H1 (cell line): ENCODE data around the gene GAS7. TPM values are rescaled to one million over a fixed set of nuclear protein-coding genes. Genes with fewer than 3 reads are reported as not detected.

Experiments
- CTCF ChIA-PET: fragments of 300-600 bp; sonication (Branson Sonifier 250); formaldehyde crosslinking; loops from one replicate; lab custom pipeline; 2021; ENCODE audit not compliant: partially characterized antibody; lab: Charles Lee
- POLR2A ChIA-PET: fragments of 300-600 bp; sonication (Branson Sonifier 250); formaldehyde crosslinking; loops from one replicate; lab custom pipeline; 2021; ENCODE audit warnings: inconsistent platforms; ENCODE audit not compliant: partially characterized antibody; lab: Charles Lee
- DNase-seq, 2 experiments: peaks; one replicate each; pipeline versions ENCODE4 v3.0.0 to v3.0.0-alpha.2; 2010 to 2022; ENCODE audit warnings: low spot score in 2 of 2, low read depth in 1 of 2, mixed read lengths in 1 of 2
- FAIRE-seq: peaks from 2 replicates; lab custom pipeline; 2011; peaks lifted over from hg19 to GRCh38; lab: Jason Lieb, UNC
- H2AFZ ChIP-seq: 2 replicates; pipeline ENCODE4 v1.8.1; 2012; ENCODE audit warnings: low read length, inconsistent platforms
- H2AK5ac ChIP-seq: 2 replicates; pipeline ENCODE4 v1.6.1; 2013; ENCODE audit warnings: low read depth, low read length
- H2BK120ac ChIP-seq: replicated peaks from 2 replicates; pipeline ENCODE3; 2013; ENCODE audit warnings: low read depth, low read length, inconsistent platforms
- H2BK12ac ChIP-seq: 2 replicates; pipeline ENCODE4 v1.6.1; 2013; ENCODE audit warnings: low read depth, low read length
- H2BK15ac ChIP-seq: 2 replicates; pipeline ENCODE4 v1.6.1; 2013; ENCODE audit warnings: low read length
- H2BK20ac ChIP-seq: 2 replicates; pipeline ENCODE4 v1.6.1; 2013; ENCODE audit warnings: low read length
- H2BK5ac ChIP-seq: 2 replicates; pipeline ENCODE4 v1.6.1; 2013; ENCODE audit warnings: low read depth, low read length
- H3K14ac ChIP-seq: 2 replicates; pipeline ENCODE4 v1.6.1; 2013; ENCODE audit warnings: inconsistent platforms; ENCODE audit not compliant: insufficient read length
- H3K18ac ChIP-seq: 2 replicates; pipeline ENCODE4 v1.6.1; 2013; ENCODE audit warnings: low read length; ENCODE audit errors: extremely low read depth
- H3K23ac ChIP-seq: 2 replicates; pipeline ENCODE4 v1.6.1; 2013; ENCODE audit warnings: inconsistent platforms; ENCODE audit not compliant: insufficient read length
- H3K23me2 ChIP-seq: 2 replicates; pipeline ENCODE4 v1.6.1; 2013; ENCODE audit warnings: low read depth, low read length
- H3K27ac ChIP-seq: 2 replicates; pipeline ENCODE4 v1.6.1; 2011; ENCODE audit warnings: low read depth, low read length, inconsistent platforms
- H3K27me3 ChIP-seq, 4 experiments: replicated peaks in 1 of 4; 1 replicate in 1 of 4; 2 replicates in 3 of 4; pipeline versions ENCODE4 v1.6.1 to v1.8.1; 2011 to 2013; ENCODE audit warnings: low read length in 3 of 4, mild to moderate bottlenecking in 3 of 4, inconsistent platforms in 2 of 4, mixed read lengths in 2 of 4, moderate library complexity in 1 of 4; ENCODE audit not compliant: control insufficient read depth in 3 of 4, insufficient read depth in 3 of 4; ENCODE audit errors: extremely low read depth in 1 of 4
- H3K36me3 ChIP-seq, 4 experiments: 2 replicates each; pipeline versions ENCODE4 v1.6.1 to v1.8.1; 2011 to 2013; ENCODE audit warnings: mild to moderate bottlenecking in 4 of 4, low read length in 3 of 4, moderate library complexity in 2 of 4, control low read depth in 1 of 4, inconsistent platforms in 1 of 4; ENCODE audit not compliant: insufficient read depth in 4 of 4, control insufficient read depth in 2 of 4
- H3K4ac ChIP-seq: replicated peaks from 2 replicates; pipeline ENCODE3; 2013; ENCODE audit warnings: low read length, low read depth, mixed read lengths, inconsistent platforms; ENCODE audit not compliant: insufficient read length
- H3K4me1 ChIP-seq, 4 experiments: replicated peaks in 1 of 4; 1 replicate in 1 of 4; 2 replicates in 3 of 4; pipeline versions ENCODE4 v1.6.1 to v1.8.1; 2011 to 2013; ENCODE audit warnings: low read length in 3 of 4, inconsistent platforms in 2 of 4, mixed read lengths in 1 of 4; ENCODE audit not compliant: insufficient read depth in 4 of 4, control insufficient read depth in 3 of 4
- H3K4me2 ChIP-seq, 2 experiments: 2 replicates each; pipeline versions ENCODE4 v1.6.1 to v1.8.1; 2011 to 2013; ENCODE audit warnings: low read depth in 2 of 2, low read length in 2 of 2, control low read depth in 1 of 2, inconsistent platforms in 1 of 2, mild to moderate bottlenecking in 1 of 2; ENCODE audit not compliant: insufficient read depth in 1 of 2
- H3K4me3 ChIP-seq, 4 experiments: fragments of 200-600, 300-600 bp in 1 of 4; sonication (generic), shearing (Covaris generic), sonication (Bioruptor Twin) in 1 of 4; 2 replicates each; pipeline versions ENCODE4 v1.5.1 to v1.8.1; 2011 to 2016; ENCODE audit warnings: low read length in 4 of 4, low read depth in 3 of 4, control low read depth in 2 of 4, inconsistent platforms in 2 of 4, mild to moderate bottlenecking in 2 of 4, mixed read lengths in 1 of 4, moderate library complexity in 1 of 4; ENCODE audit not compliant: insufficient read depth in 2 of 4; ENCODE audit errors: extremely low read depth in 1 of 4
- H3K56ac ChIP-seq: replicated peaks from 2 replicates; pipeline ENCODE3; 2013; ENCODE audit warnings: low read depth, mild to moderate bottlenecking, mixed read lengths, low read length, inconsistent platforms; ENCODE audit not compliant: insufficient read length
- H3K79me1 ChIP-seq: 2 replicates; pipeline ENCODE4 v1.6.1; 2013; ENCODE audit warnings: low read depth, low read length, control low read depth
- H3K79me2 ChIP-seq, 2 experiments: 2 replicates each; pipeline versions ENCODE4 v1.6.1 to v1.8.1; 2012 to 2013; ENCODE audit warnings: low read length in 2 of 2, mild to moderate bottlenecking in 2 of 2, inconsistent platforms in 1 of 2; ENCODE audit not compliant: insufficient read depth in 2 of 2, control insufficient read depth in 1 of 2
- H3K9ac ChIP-seq, 4 experiments: replicated peaks in 1 of 4; 1 replicate in 1 of 4; 2 replicates in 3 of 4; pipeline versions ENCODE4 v1.6.1 to v1.8.1; 2011 to 2013; ENCODE audit warnings: low read depth in 3 of 4, low read length in 3 of 4, control low read depth in 2 of 4, mild to moderate bottlenecking in 2 of 4, moderate library complexity in 2 of 4, inconsistent platforms in 1 of 4; ENCODE audit errors: extremely low read depth in 1 of 4
- H3K9me3 ChIP-seq, 2 experiments: 2 replicates each; pipeline versions ENCODE4 v1.6.1 to v1.8.1; 2012 to 2013; ENCODE audit warnings: mild to moderate bottlenecking in 2 of 2, moderate library complexity in 2 of 2, control low read depth in 1 of 2, inconsistent platforms in 1 of 2, low read depth in 1 of 2, low read length in 1 of 2, mixed read lengths in 1 of 2; ENCODE audit not compliant: insufficient read depth in 2 of 2
- H4K20me1 ChIP-seq, 2 experiments: replicated peaks in 1 of 2; 2 replicates each; pipeline versions ENCODE3 to v1.8.1; 2011 to 2013; ENCODE audit warnings: inconsistent platforms in 2 of 2, low read length in 2 of 2, mild to moderate bottlenecking in 1 of 2; ENCODE audit not compliant: insufficient read depth in 2 of 2, control insufficient read depth in 1 of 2
- H4K5ac ChIP-seq: 2 replicates; pipeline ENCODE4 v1.6.1; 2013; ENCODE audit warnings: low read length, low read depth, mixed read lengths, inconsistent platforms; ENCODE audit not compliant: insufficient read length
- H4K8ac ChIP-seq: 2 replicates; pipeline ENCODE4 v1.8.0; 2013; ENCODE audit warnings: mild to moderate bottlenecking, moderate library complexity, low read length, inconsistent platforms; ENCODE audit not compliant: insufficient read depth; ENCODE audit errors: extremely low read depth
- H4K91ac ChIP-seq: replicated peaks from 2 replicates; pipeline ENCODE3; 2013; ENCODE audit warnings: low read length, mixed read lengths, inconsistent platforms; ENCODE audit not compliant: insufficient read length
- ASH2L ChIP-seq: fragments of 200-600, 300-600 bp; sonication (generic); IDR thresholded peaks from one replicate; pipeline ENCODE4 v1.7.1; 2017; ENCODE audit warnings: low read length
- BCL11A ChIP-seq, 2 experiments: IDR thresholded peaks; one replicate each; pipeline ENCODE4 v1.6.1; 2011; ENCODE audit warnings: low read depth in 2 of 2, low read length in 2 of 2, mild to moderate bottlenecking in 2 of 2
- BRCA1 ChIP-seq: IDR thresholded peaks from 2 replicates; pipeline ENCODE4 v1.6.1; 2012; ENCODE audit warnings: low read depth, low read length, improper control_type of control experiment
- CBX5 ChIP-seq: fragments of 300-800, 300-1000 bp; sonication (generic); IDR thresholded peaks from 2 replicates; pipeline ENCODE4 v1.7.1; 2016; ENCODE audit warnings: antibody characterized with exemption, low read length, low read depth
- CTCF ChIP-seq, 3 experiments: IDR thresholded peaks; 1 replicate in 2 of 3; 2 replicates in 1 of 3; pipeline versions ENCODE4 v1.5.1 to v1.6.1; 2011; ENCODE audit warnings: low read length in 3 of 3, mild to moderate bottlenecking in 3 of 3, inconsistent platforms in 2 of 3, low read depth in 1 of 3, moderate library complexity in 1 of 3; ENCODE audit not compliant: insufficient read depth in 1 of 3; ENCODE audit errors: control extremely low read depth in 1 of 3
- EZH2 ChIP-seq: fragments of 200-600 bp; sonication (generic); IDR thresholded peaks from 2 replicates; pipeline ENCODE4 v1.7.1; 2012; ENCODE audit warnings: low read depth, mild to moderate bottlenecking, moderate library complexity, low read length, inconsistent platforms; ENCODE audit not compliant: severe bottlenecking
- HDAC6 ChIP-seq: IDR thresholded peaks from one replicate; pipeline ENCODE4 v1.7.1; 2012; ENCODE audit warnings: low read depth, mild to moderate bottlenecking, inconsistent platforms, low read length, moderate library complexity
- JUND ChIP-seq: IDR thresholded peaks from 2 replicates; pipeline ENCODE4 v1.6.1; 2011; ENCODE audit warnings: mild to moderate bottlenecking, improper control_type of control experiment, low read length
- PHF8 ChIP-seq: fragments of 200-600 bp; sonication (generic); conservative IDR thresholded peaks from 2 replicates; pipeline ENCODE4 v1.7.1; 2012; ENCODE audit warnings: low read depth, mild to moderate bottlenecking, inconsistent platforms, low read length, moderate library complexity
- SP4 ChIP-seq: IDR thresholded peaks from 2 replicates; pipeline ENCODE4 v1.6.1; 2012; ENCODE audit warnings: low read length, inconsistent platforms
- SUZ12 ChIP-seq: fragments of 200-600 bp; sonication (generic); IDR thresholded peaks from 2 replicates; pipeline ENCODE4 v1.6.1; 2012; ENCODE audit warnings: mild to moderate bottlenecking, inconsistent platforms, low read length, moderate library complexity, mixed read lengths
- TBP ChIP-seq: IDR thresholded peaks from 2 replicates; pipeline ENCODE4 v1.6.1; 2011; ENCODE audit warnings: low read depth, low read length, improper control_type of control experiment
- YY1 ChIP-seq: IDR thresholded peaks from 2 replicates; pipeline ENCODE4 v1.6.1; 2011; ENCODE audit warnings: low read depth, mild to moderate bottlenecking, low read length
- WGBS, 2 experiments: shearing (Covaris generic) in 1 of 2; methylation state at CpG; one replicate each; pipeline versions ENCODE4 v1.1.6 to v1.1.7; 2013 to 2015; ENCODE audit warnings: low lambda C conversion rate in 2 of 2, mixed read lengths in 2 of 2, inconsistent platforms in 1 of 2, low coverage in 1 of 2, missing lambda C conversion rate in 1 of 2; ENCODE audit not compliant: insufficient replicate concordance in 2 of 2, insufficient coverage in 1 of 2, insufficient read length in 1 of 2; ENCODE audit errors: extremely low coverage in 1 of 2, missing lambda C conversion rate in 1 of 2; 5-methylcytosine and 5-hydroxymethylcytosine counted together
- polyA plus RNA-seq, 7 experiments: library from polyadenylated mRNA; depleted of rRNA in 3 of 7; stranded (reverse) in 5 of 7; unstranded in 2 of 7; fragments of >200 nt in 5 of 7; fragments of 200-250 nt in 2 of 7; gene quantifications; 1 replicate in 5 of 7; 2 replicates in 1 of 7; 4 replicates in 1 of 7; pipeline versions ENCODE4 v1.2.1 to v1.2.3, GENCODE V29; 2011 to 2013; ENCODE audit warnings: missing spikeins in 2 of 7, mixed read lengths in 2 of 7
- total RNA-seq: library from RNA; stranded (reverse); fragmentation: NEBNext Ultra II Directional; extraction: Animal tissue kit (Norgen Biotek cat#: 25700); gene quantifications from 2 replicates; pipeline ENCODE4 v1.2.1, GENCODE V29; 2021

Gene GAS7
- total and polyA plus RNA-seq, 2 of the 8 experiments (the other 6 are each of a cell fraction or from before 2014, with no cell fraction given) = 5.0 to 14.5 TPM

GRCh38 chr17:10071141-10071540 lies 127.3 kb downstream of the GAS7 start:
- DNase-seq (no peak), FAIRE-seq (no peak)
- H2BK15ac ChIP-seq = no peak overlapping the region
- no peak overlapping the region for H3K4me2 ChIP-seq
- peaks cover 0 to 3% (median 0%) of the 10 kb centered on the region in 4 experiments; a peak in 3 of 7 replicates for H3K4me1 ChIP-seq
- no peaks in the 10 kb centered on the region for H3K79me1 ChIP-seq
- no peaks in the 10 kb centered on the region for H4K20me1 ChIP-seq
- 82% methylated on average over 6 of the region's 6 CpGs; no CpG with 5 or more reads in 1 of the 2 experiments for WGBS, 2 experiments
- no peaks in the 10 kb centered on the region; the same call in 1 of the 2 replicates for H3K23me2 ChIP-seq
- H4K8ac ChIP-seq = no peak overlapping the region
- no peak overlapping the region for H3K56ac ChIP-seq
- no peak overlapping the region for H3K14ac ChIP-seq
- H3K27me3 ChIP-seq = no peaks in the 10 kb centered on the region
- no peak overlapping the region for H3K4ac ChIP-seq
- H4K91ac ChIP-seq = no peak overlapping the region
- peaks cover 0 to under 1% of the 10 kb centered on the region in 2 experiments; a peak in 1 of 4 replicates for H3K9me3 ChIP-seq
- no peak overlapping the region for H3K23ac ChIP-seq
- H3K27ac ChIP-seq = no peak overlapping the region
- H3K36me3 ChIP-seq = no peaks in the 10 kb centered on the region
- H2AFZ ChIP-seq = no peak overlapping the region
- no peaks in the 10 kb centered on the region for H3K79me2 ChIP-seq
- H2BK5ac ChIP-seq = no peak overlapping the region
- H3K9ac ChIP-seq = no peak overlapping the region
- no peak overlapping the region for H4K5ac ChIP-seq
- POLR2A ChIA-PET = no interaction called here
- H3K18ac ChIP-seq = no peak overlapping the region
- no peak overlapping the region for H3K4me3 ChIP-seq
- CTCF ChIA-PET = interaction anchor here (1.4 kb wide), 1 partner anchor 91 kb away, joined by 5 read pairs; no protein-coding TSS in a partner anchor
- H2BK20ac ChIP-seq = no peak overlapping the region
- no peak overlapping the region for H2BK12ac ChIP-seq
- no peak overlapping the region for H2AK5ac ChIP-seq
- H2BK120ac ChIP-seq = no peak overlapping the region
- TF ChIP-seq BRCA1 (no peak), BCL11A (IDR thresholded peaks at IDR 0.05; ENCODE audit: low read depth in 2 of 2, low read length in 2 of 2) (no peak), TBP (no peak), HDAC6 (no peak), JUND (no peak), SP4 (no peak), YY1 (no peak), PHF8 (no peak), CTCF (IDR thresholded peaks at IDR 0.05; ENCODE audit: control extremely low read depth in 1 of 3, insufficient read depth in 1 of 3, low read depth in 1 of 3, low read length in 3 of 3) (no peak), CBX5 (no peak), SUZ12 (no peak), ASH2L (no peak), EZH2 (no peak)
